HL-60/S4 treated with phorbol 12-myristate 13-acetate at 8.2 ng/mL for 4 days and 3 days (cell line): ENCODE measurements around the gene C12orf57.

ENCODE experiments used
- in situ Hi-C: fragments of 300-500 bp; cut with MboI; formaldehyde crosslinking; loops from 2 replicates; pipeline ENCODE4 v1.15.0; 2022; ENCODE audit warnings: low sequenced_read_pairs

C12orf57 gene

GRCh38 chr12:6952121-6952862, 8.5 kb downstream of the C12orf57 start:
- in situ Hi-C loops = no loop called here

- in situ Hi-C loops = no loop called here
Measured at GRCh38 chr12:6952863-6953441, 9.1 kb downstream of the C12orf57 start.

GRCh38 chr12:6953442-6954315, 9.9 kb downstream of the C12orf57 start:
- in situ Hi-C loops = no loop called here

- in situ Hi-C loops = no loop called here
Measured at GRCh38 chr12:6954316-6955107, 10.7 kb downstream of the C12orf57 start.

- in situ Hi-C loops = no loop called here
Measured at GRCh38 chr12:6955108-6956020, 11.5 kb downstream of the C12orf57 start.

- in situ Hi-C loops = no loop called here
Measured at GRCh38 chr12:6956021-6956727, 12.4 kb downstream of the C12orf57 start.

GRCh38 chr12:6957151-6957701, 13.4 kb downstream of the C12orf57 start:
- in situ Hi-C loops = no loop called here

- in situ Hi-C loops = no loop called here
Measured at GRCh38 chr12:6957741-6958608, 14.2 kb downstream of the C12orf57 start.

- in situ Hi-C loops = no loop called here
Measured at GRCh38 chr12:6958609-6959057, 14.8 kb downstream of the C12orf57 start.

- in situ Hi-C loops = no loop called here
Measured at GRCh38 chr12:6959058-6959804, 15.4 kb downstream of the C12orf57 start.

- in situ Hi-C loops = no loop called here
Measured at GRCh38 chr12:6959805-6960592, 16.2 kb downstream of the C12orf57 start.

GRCh38 chr12:6960593-6961277, 16.9 kb downstream of the C12orf57 start:
- in situ Hi-C loops = no loop called here

GRCh38 chr12:6961278-6961694, 17.5 kb downstream of the C12orf57 start:
- in situ Hi-C loops = no loop called here

GRCh38 chr12:6961695-6962284, 18.0 kb downstream of the C12orf57 start:
- in situ Hi-C loops = no loop called here

GRCh38 chr12:6962285-6963015, 18.6 kb downstream of the C12orf57 start:
- in situ Hi-C loops = no loop called here
